Measurements from ENCODE around the gene TRPT1. TPM values are rescaled to one million over a fixed set of nuclear protein-coding genes. Genes with fewer than 3 reads are reported as not detected.

Gene TRPT1
- total RNA-seq, 1 experiment from 2014 or later, result 66.1 TPM

GRCh38 chr11:64264371-64264852 lies 38.4 kb upstream of the TRPT1 start:
- TF ChIP-seq, protein P1, sequence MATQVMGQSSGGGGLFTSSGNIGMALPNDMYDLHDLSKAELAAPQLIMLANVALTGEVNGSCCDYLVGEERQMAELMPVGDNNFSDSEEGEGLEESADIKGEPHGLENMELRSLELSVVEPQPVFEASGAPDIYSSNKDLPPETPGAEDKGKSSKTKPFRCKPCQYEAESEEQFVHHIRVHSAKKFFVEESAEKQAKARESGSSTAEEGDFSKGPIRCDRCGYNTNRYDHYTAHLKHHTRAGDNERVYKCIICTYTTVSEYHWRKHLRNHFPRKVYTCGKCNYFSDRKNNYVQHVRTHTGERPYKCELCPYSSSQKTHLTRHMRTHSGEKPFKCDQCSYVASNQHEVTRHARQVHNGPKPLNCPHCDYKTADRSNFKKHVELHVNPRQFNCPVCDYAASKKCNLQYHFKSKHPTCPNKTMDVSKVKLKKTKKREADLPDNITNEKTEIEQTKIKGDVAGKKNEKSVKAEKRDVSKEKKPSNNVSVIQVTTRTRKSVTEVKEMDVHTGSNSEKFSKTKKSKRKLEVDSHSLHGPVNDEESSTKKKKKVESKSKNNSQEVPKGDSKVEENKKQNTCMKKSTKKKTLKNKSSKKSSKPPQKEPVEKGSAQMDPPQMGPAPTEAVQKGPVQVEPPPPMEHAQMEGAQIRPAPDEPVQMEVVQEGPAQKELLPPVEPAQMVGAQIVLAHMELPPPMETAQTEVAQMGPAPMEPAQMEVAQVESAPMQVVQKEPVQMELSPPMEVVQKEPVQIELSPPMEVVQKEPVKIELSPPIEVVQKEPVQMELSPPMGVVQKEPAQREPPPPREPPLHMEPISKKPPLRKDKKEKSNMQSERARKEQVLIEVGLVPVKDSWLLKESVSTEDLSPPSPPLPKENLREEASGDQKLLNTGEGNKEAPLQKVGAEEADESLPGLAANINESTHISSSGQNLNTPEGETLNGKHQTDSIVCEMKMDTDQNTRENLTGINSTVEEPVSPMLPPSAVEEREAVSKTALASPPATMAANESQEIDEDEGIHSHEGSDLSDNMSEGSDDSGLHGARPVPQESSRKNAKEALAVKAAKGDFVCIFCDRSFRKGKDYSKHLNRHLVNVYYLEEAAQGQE (IDR thresholded peaks at IDR 0.05; ENCODE audit: insufficient read depth in 1 of 2, low read depth in 2 of 2, low read length in 1 of 2), result no peak
- no peak for TF ChIP-seq CTCF (IDR thresholded peaks at IDR 0.05)
- TF ChIP-seq TCF7L2 (IDR thresholded peaks at IDR 0.05; ENCODE audit: low read depth, low read length), result no peak
- no peak for TF ChIP-seq POLR2AphosphoS5 (IDR thresholded peaks at IDR 0.05; ENCODE audit: low read depth, low read length)
- TF ChIP-seq SIN3A (IDR thresholded peaks at IDR 0.05; ENCODE audit: borderline replicate concordance, insufficient read depth, low read depth, low read length), result no peak
- no peaks in the 10 kb centered on the region for H3K9me3 ChIP-seq (ENCODE audit: control insufficient read depth, insufficient read depth, low read depth, low read length)
- CTCF ChIA-PET, result no interaction called here
- no peak for DNase-seq (ENCODE audit: low read depth, low spot score)
- no peak for ATAC-seq
- no peaks in the 10 kb centered on the region for H3K36me3 ChIP-seq (ENCODE audit: control insufficient read depth, insufficient read depth, low read length)
- BruUV-seq (replicated peaks), result no TSS peak
- no peak overlapping the region for H3K4me3 ChIP-seq (ENCODE audit: low read depth in 2 of 2, low read length in 2 of 2)
- H3K27me3 ChIP-seq (ENCODE audit: control insufficient read depth, insufficient read depth, low read length), result no peaks in the 10 kb centered on the region
- H3K27ac ChIP-seq (ENCODE audit: low read length), result no peak overlapping the region
- intact Hi-C loops (cut with micrococcal nuclease; ENCODE audit: unreplicated experiment) (no loop called here), in situ Hi-C loops (cut with HindIII; ENCODE audit: low pct_unique_long_range_greater_than_20kb, low sequenced_read_pairs) (no loop called here)
- H3K4me1 ChIP-seq (ENCODE audit: control insufficient read depth, insufficient read depth, low read length), result peaks cover 16% of the 10 kb centered on the region
- POLR2A ChIA-PET, result interaction anchor here (0.6 kb wide), 1 partner anchor 1032 kb away, joined by 9 read pairs; no protein-coding TSS in a partner anchor

GRCh38 chr11:64263947-64264317 lies 37.9 kb upstream of the TRPT1 start:
- CTCF ChIA-PET, result no interaction called here
- BruUV-seq (replicated peaks), result no TSS peak
- H3K27me3 ChIP-seq (ENCODE audit: control insufficient read depth, insufficient read depth, low read length), result no peaks in the 10 kb centered on the region
- no peak for DNase-seq (ENCODE audit: low read depth, low spot score)
- in situ Hi-C loops (cut with HindIII; ENCODE audit: low pct_unique_long_range_greater_than_20kb, low sequenced_read_pairs), result no loop called here
- H3K9me3 ChIP-seq (ENCODE audit: control insufficient read depth, insufficient read depth, low read depth, low read length), result no peaks in the 10 kb centered on the region
- POLR2A ChIA-PET, result interaction anchor here (0.6 kb wide), 2 partner anchors 13 to 1032 kb away, joined by 3 to 9 read pairs; no protein-coding TSS in a partner anchor
- H3K36me3 ChIP-seq (ENCODE audit: control insufficient read depth, insufficient read depth, low read length), result no peaks in the 10 kb centered on the region
- intact Hi-C loops (cut with micrococcal nuclease; ENCODE audit: unreplicated experiment), result no loop called here
- peaks cover 13% of the 10 kb centered on the region for H3K4me1 ChIP-seq (ENCODE audit: control insufficient read depth, insufficient read depth, low read length)
- H3K27ac ChIP-seq (ENCODE audit: low read length), result no peak overlapping the region
- TF ChIP-seq, protein P1 (IDR thresholded peaks at IDR 0.05; ENCODE audit: insufficient read depth in 1 of 2, low read depth in 2 of 2, low read length in 1 of 2), result no peak
- no peak for TF ChIP-seq SIN3A (IDR thresholded peaks at IDR 0.05; ENCODE audit: borderline replicate concordance, insufficient read depth, low read depth, low read length)
- no peak for TF ChIP-seq TCF7L2 (IDR thresholded peaks at IDR 0.05; ENCODE audit: low read depth, low read length)
- TF ChIP-seq CTCF (IDR thresholded peaks at IDR 0.05), result no peak
- TF ChIP-seq POLR2AphosphoS5 (IDR thresholded peaks at IDR 0.05; ENCODE audit: low read depth, low read length), result no peak
- no peak for ATAC-seq
- no peak overlapping the region for H3K4me3 ChIP-seq (ENCODE audit: low read depth in 2 of 2, low read length in 2 of 2)

Data from Panc1 (cell line).